ENCODE data around the gene ZSWIM3. TPM values are rescaled to one million over a fixed set of nuclear protein-coding genes. Genes with fewer than 3 reads are reported as not detected.
A peak's percentile ranks its signal among the peaks of the same experiment; 100 is the strongest.

ZSWIM3 gene
- total RNA-seq, 2 experiments from 2014 or later: 0.36 to 0.44 TPM

GRCh38 chr20:45832619-45833018 lies 24.8 kb upstream of the ZSWIM3 start:
- Histone ChIP-seq H3K36me3 (ENCODE audit: insufficient read depth, low read length) (no peaks in the 10 kb centered on the region), H3K27me3 (ENCODE audit: control insufficient read depth in 1 of 2, insufficient read depth in 2 of 2, low read length in 2 of 2) (no peaks in the 10 kb centered on the region), H3K27ac (ENCODE audit: low read depth in 1 of 2, low read length in 2 of 2) (no peak overlapping the region), H3K9me3 (ENCODE audit: control insufficient read depth in 1 of 2, insufficient read depth in 1 of 2, low read length in 2 of 2) (no peaks in the 10 kb centered on the region), H3K4me3 (ENCODE audit: low read length) (no peak overlapping the region), H3K4me1 (ENCODE audit: insufficient read depth, low read length) (peaks cover 25% of the 10 kb centered on the region)
- Mint-ChIP-seq H3K27ac (peak overlapping the region; percentile 60), H3K27me3 (no peaks in the 10 kb centered on the region), H3K9me3 (no peaks in the 10 kb centered on the region), H3K36me3 (ENCODE audit: low read depth) (no peaks in the 10 kb centered on the region), H3K4me3 (peak overlapping the region; percentile 95), H3K4me1 (ENCODE audit: low read depth) (peaks cover 16% of the 10 kb centered on the region)
- CTCF ChIA-PET: no interaction called here
- ATAC-seq (ENCODE audit: poor library complexity) (no peak), DNase-seq (no peak)
- intact Hi-C loops (cut with DNase I, micrococcal nuclease): no loop called here
- no peak for TF ChIP-seq CTCF (IDR thresholded peaks at IDR 0.05)
- POLR2A ChIA-PET: interaction anchor here (1.5 to 2.4 kb wide), 3 partner anchors 8 to 103 kb away, joined by 4 to 11 read pairs (median 8); partner anchors contain the start of genes ACOT8 and ZSWIM3

DNA sequence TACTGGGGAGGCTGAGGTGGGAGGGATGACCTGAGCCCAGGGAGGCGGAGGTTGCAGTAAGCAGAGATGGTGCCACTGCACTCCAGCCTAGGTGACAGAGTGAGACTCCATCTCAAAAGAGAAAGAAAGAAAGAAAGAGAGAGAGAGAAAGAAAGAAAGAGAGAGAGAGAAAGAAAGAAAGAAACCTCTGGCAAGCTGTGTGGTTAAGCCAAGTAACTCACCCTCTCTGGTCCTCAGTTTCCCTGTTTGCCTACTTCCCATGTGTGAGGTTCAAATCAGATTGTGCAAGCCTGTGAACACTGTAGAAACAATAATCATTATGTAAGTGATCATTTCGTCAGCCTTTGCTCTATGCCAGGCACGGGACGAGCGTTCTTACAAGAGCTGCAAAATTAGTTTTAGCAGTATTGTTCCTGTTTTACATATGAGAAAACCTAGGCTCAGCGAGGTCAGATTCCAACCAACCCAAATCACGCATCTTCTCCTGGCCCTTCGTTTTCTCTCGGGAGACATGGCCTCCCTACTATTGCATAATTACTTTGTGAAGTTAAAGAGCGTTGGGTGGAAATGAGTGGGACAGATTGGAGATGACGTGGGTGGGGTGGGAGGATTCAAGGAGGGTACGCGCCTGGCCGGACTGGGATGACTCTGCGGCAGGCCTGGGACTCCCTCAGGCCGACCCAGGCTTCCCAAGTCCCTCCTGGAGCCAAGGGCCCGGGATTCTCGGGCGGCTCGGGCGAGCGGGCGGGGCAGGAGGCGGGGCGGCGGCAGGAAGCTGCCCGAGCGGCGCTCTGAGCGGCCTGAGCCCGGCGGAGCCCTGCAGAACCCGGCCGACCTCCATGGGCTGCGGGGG lies 24.2 kb upstream of the ZSWIM3 start, which contains the start of gene SNX21:
SNX21 (plus strand) TSS at position 770 of the 853 bp plus-strand sequence. CDS start 121 bp downstream, outside the sequence.
- intact Hi-C loops (cut with DNase I, micrococcal nuclease): no loop called here
- no peaks in the 10 kb centered on the region for H3K9me3 Mint-ChIP-seq
- ATAC-seq (ENCODE audit: poor library complexity): peak; percentile 65
- Histone ChIP-seq H3K36me3 (ENCODE audit: insufficient read depth, low read length) (no peaks in the 10 kb centered on the region), H3K27ac (ENCODE audit: low read depth in 1 of 2, low read length in 2 of 2) (no peak within 1 kb of the TSS), H3K9me3 (ENCODE audit: control insufficient read depth in 1 of 2, insufficient read depth in 1 of 2, low read length in 2 of 2) (no peaks in the 10 kb centered on the region), H3K4me3 (ENCODE audit: low read length) (peak within 1 kb of the TSS; percentile 67), H3K4me1 (ENCODE audit: insufficient read depth, low read length) (peaks cover 25% of the 10 kb centered on the region), H3K27me3 (ENCODE audit: control insufficient read depth in 1 of 2, insufficient read depth in 2 of 2, low read length in 2 of 2) (no peaks in the 10 kb centered on the region)
- ChIA-PET CTCF (interaction anchor here (1.5 kb wide), 1 partner anchor 137 kb away, joined by 4 read pairs; no protein-coding TSS in a partner anchor), POLR2A (interaction anchor here (0.5 to 2.4 kb wide), 4 partner anchors 8 to 102 kb away, joined by 3 to 11 read pairs (median 6); partner anchors contain the start of genes ACOT8 and ZSWIM3)
- peak within 1 kb of the TSS; percentile 95 for H3K4me3 Mint-ChIP-seq
- peak within 1 kb of the TSS; percentile 60 for H3K27ac Mint-ChIP-seq
- H3K36me3 Mint-ChIP-seq (ENCODE audit: low read depth): no peaks in the 10 kb centered on the region
- H3K4me1 Mint-ChIP-seq (ENCODE audit: low read depth): peaks cover 16% of the 10 kb centered on the region
- no peak for TF ChIP-seq CTCF (IDR thresholded peaks at IDR 0.05)
- no peaks in the 10 kb centered on the region for H3K27me3 Mint-ChIP-seq
- DNase-seq: peak in 8 of 14 experiments; percentile 4 to 54 (median 33)

DNA sequence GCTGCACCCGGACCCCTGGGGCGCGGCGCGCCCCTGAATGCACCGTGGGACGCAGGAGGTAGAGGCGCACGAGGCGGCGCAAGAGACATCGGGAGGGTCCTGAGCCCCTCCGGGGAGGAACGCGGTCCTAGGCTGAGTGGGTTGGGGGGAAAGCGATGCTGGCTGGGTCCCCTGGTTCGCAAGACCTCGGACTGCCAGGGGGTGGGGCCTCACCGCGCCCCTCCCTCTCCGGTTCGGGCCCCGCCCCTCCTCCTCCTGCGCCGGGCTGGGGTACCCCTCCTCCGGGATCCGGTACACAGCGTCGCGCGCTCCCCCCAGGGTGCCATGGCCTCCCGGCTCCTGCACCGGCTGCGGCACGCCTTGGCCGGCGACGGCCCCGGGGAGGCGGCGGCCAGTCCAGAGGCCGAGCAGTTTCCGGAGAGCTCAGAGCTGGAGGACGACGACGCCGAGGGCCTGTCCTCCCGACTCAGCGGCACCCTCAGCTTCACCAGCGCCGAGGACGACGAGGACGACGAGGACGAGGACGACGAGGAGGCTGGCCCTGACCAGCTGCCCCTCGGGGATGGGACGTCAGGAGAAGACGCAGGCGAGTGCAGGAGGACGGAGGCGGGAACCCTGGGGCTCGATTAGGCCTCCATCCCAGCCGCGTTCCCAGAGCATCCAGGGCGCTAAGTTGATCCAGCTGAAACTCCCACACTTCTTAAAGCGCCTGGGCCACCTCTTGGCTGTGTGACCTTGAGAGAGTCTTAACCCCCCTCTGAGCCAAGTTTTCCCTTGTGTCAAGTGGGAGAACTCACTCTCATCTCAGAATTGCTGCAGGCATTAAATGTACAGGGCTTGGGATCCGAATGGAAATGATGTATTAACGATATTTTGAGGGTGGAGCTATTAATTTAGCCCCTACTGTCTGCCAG lies 23.3 kb upstream of the ZSWIM3 start:
- DNase-seq (peak in 12 of 14 experiments; percentile 11 to 72 (median 46)), ATAC-seq (ENCODE audit: poor library complexity) (peak; percentile 73)
- Mint-ChIP-seq H3K27ac (peak overlapping the region; percentile 7), H3K9me3 (no peaks in the 10 kb centered on the region), H3K27me3 (no peaks in the 10 kb centered on the region), H3K4me3 (peak overlapping the region; percentile 67), H3K36me3 (ENCODE audit: low read depth) (no peaks in the 10 kb centered on the region), H3K4me1 (ENCODE audit: low read depth) (peaks cover 16% of the 10 kb centered on the region)
- H3K27ac ChIP-seq (ENCODE audit: low read depth in 1 of 2, low read length in 2 of 2): no peak overlapping the region
- peaks cover 25% of the 10 kb centered on the region for H3K4me1 ChIP-seq (ENCODE audit: insufficient read depth, low read length)
- H3K27me3 ChIP-seq (ENCODE audit: control insufficient read depth in 1 of 2, insufficient read depth in 2 of 2, low read length in 2 of 2): no peaks in the 10 kb centered on the region
- intact Hi-C loops (cut with DNase I, micrococcal nuclease): no loop called here
- TF ChIP-seq CTCF (IDR thresholded peaks at IDR 0.05): no peak
- peak overlapping the region; percentile 67 for H3K4me3 ChIP-seq (ENCODE audit: low read length)
- no peaks in the 10 kb centered on the region for H3K9me3 ChIP-seq (ENCODE audit: control insufficient read depth in 1 of 2, insufficient read depth in 1 of 2, low read length in 2 of 2)
- POLR2A ChIA-PET: interaction anchor here (0.5 to 2.4 kb wide), 5 partner anchors 9 to 101 kb away, joined by 3 to 11 read pairs (median 4); partner anchors contain the start of genes ACOT8 and ZSWIM3
- CTCF ChIA-PET: interaction anchor here (1.5 kb wide), 1 partner anchor 136 kb away, joined by 4 read pairs; no protein-coding TSS in a partner anchor
- H3K36me3 ChIP-seq (ENCODE audit: insufficient read depth, low read length): no peaks in the 10 kb centered on the region
